GM12878 (cell line): Measurements from ENCODE around the gene ZDHHC3. TPM values are rescaled to one million over a fixed set of nuclear protein-coding genes. Genes with fewer than 3 reads are reported as not detected.

Source experiments
- ASH2L ChIP-seq: fragments of 300-600, 200-600 bp; sonication (generic); IDR thresholded peaks from 2 replicates; pipeline ENCODE4 v1.6.1; 2017; ENCODE audit warnings: low read depth, mild to moderate bottlenecking, borderline replicate concordance
- ATF7 ChIP-seq: fragments of 450-650 bp; IDR thresholded peaks from 2 replicates; pipeline ENCODE4 v1.6.1; 2016; ENCODE audit warnings: low read depth, mild to moderate bottlenecking
- BRCA1 ChIP-seq: IDR thresholded peaks from 2 replicates; pipeline ENCODE4 v1.6.1; 2011; ENCODE audit warnings: low read depth, low read length, improper control_type of control experiment
- EZH2 ChIP-seq: IDR thresholded peaks from 2 replicates; pipeline ENCODE4 v1.6.1; 2012; ENCODE audit warnings: low read depth, mild to moderate bottlenecking, control low read depth, inconsistent platforms, low read length, borderline replicate concordance; ENCODE audit not compliant: control insufficient read depth
- HDGF ChIP-seq: fragments of 450-650 bp; IDR thresholded peaks from 2 replicates; pipeline ENCODE4 v1.6.1; 2016; ENCODE audit warnings: antibody characterized with exemption
- IKZF2 ChIP-seq, 2 experiments: fragments of 450-650 bp; IDR thresholded peaks; 2 replicates each; pipeline ENCODE4 v1.6.1; 2017; ENCODE audit warnings: mild to moderate bottlenecking in 2 of 2, moderate library complexity in 2 of 2
- NFIC ChIP-seq: IDR thresholded peaks from 2 replicates; pipeline ENCODE4 v1.6.1; 2012; ENCODE audit warnings: low read depth, mild to moderate bottlenecking, inconsistent platforms, low read length, moderate library complexity
- SMARCA5 ChIP-seq: fragments of 450-650 bp; IDR thresholded peaks from 2 replicates; pipeline ENCODE4 v1.6.1; 2017; ENCODE audit warnings: mild to moderate bottlenecking
- SP1 ChIP-seq: IDR thresholded peaks from one replicate; pipeline ENCODE4 v1.6.1; 2011; ENCODE audit warnings: low read depth, low read length
- SUPT20H ChIP-seq: IDR thresholded peaks from 2 replicates; pipeline ENCODE4 v1.6.1; 2011; ENCODE audit warnings: low read depth, mild to moderate bottlenecking, low read length, moderate library complexity, borderline replicate concordance; ENCODE audit not compliant: control insufficient read depth
- TCF12 ChIP-seq: IDR thresholded peaks from 2 replicates; pipeline ENCODE4 v1.6.1; 2011; ENCODE audit warnings: low read depth, mild to moderate bottlenecking, low read length
- ZBED1 ChIP-seq: IDR thresholded peaks from 2 replicates; pipeline ENCODE4 v1.6.1; 2016; ENCODE audit warnings: borderline replicate concordance
- ZNF24 ChIP-seq: fragments of 450-650 bp; IDR thresholded peaks from 2 replicates; pipeline ENCODE4 v1.6.1; 2017; ENCODE audit warnings: antibody characterized with exemption, mild to moderate bottlenecking
- ZNF274 ChIP-seq: IDR thresholded peaks from one replicate; pipeline ENCODE4 v1.8.0; 2011; ENCODE audit not compliant: insufficient read length, insufficient read depth
- polyA plus RNA-seq, 11 experiments: library from polyadenylated mRNA; depleted of rRNA in 4 of 11; unstranded in 6 of 11; stranded (reverse) in 5 of 11; fragments of >200 nt; fragmentation: Nextera tagmentation in 4 of 11; fragmentation: Illumina TruSeq in 1 of 11; extraction: Ambion mirVana in 4 of 11; extraction: Trizol in 1 of 11; gene quantifications; 1 replicate in 1 of 11; 2 replicates in 10 of 11; pipeline versions ENCODE4 v1.2.1 to v1.2.3, GENCODE V29; 2011 to 2016; ENCODE audit warnings: inconsistent platforms in 2 of 11, missing spikeins in 2 of 11, low read depth in 1 of 11
- total RNA-seq, 4 experiments: library from RNA; depleted of rRNA in 3 of 4; stranded (reverse); fragments of >200 nt in 3 of 4; fragmentation: Illumina TruSeq in 1 of 4; extraction: Trizol in 1 of 4; gene quantifications; 2 replicates each; pipeline versions ENCODE4 v1.2.1 to v1.2.3, GENCODE V29; 2013 to 2021
- TF ChIP-seq, protein P1 (sequence below): fragments of 450-650 bp; formaldehyde crosslinking; IDR thresholded peaks from 2 replicates; pipeline ENCODE4 v1.4.0; 2020; ENCODE audit warnings: mild to moderate bottlenecking, moderate library complexity
- TF ChIP-seq, protein P2 (sequence below): fragments of 450-650 bp; IDR thresholded peaks from 2 replicates; pipeline ENCODE4 v1.6.1; 2018; ENCODE audit warnings: mild to moderate bottlenecking, low read depth, moderate library complexity; ENCODE audit not compliant: partially characterized antibody
- TF ChIP-seq, protein P3 (sequence below): fragments of 450-650 bp; IDR thresholded peaks from 2 replicates; pipeline ENCODE4 v1.6.1; 2017; ENCODE audit warnings: low read depth, mild to moderate bottlenecking, moderate library complexity
- TF ChIP-seq, protein P4 (sequence below): IDR thresholded peaks from 2 replicates; pipeline ENCODE4 v1.6.1; 2012; ENCODE audit warnings: mild to moderate bottlenecking, low read depth, low read length
- TF ChIP-seq, protein P5 (sequence below): IDR thresholded peaks from 2 replicates; pipeline ENCODE4 v1.6.1; 2011; ENCODE audit warnings: low read depth, low read length, improper control_type of control experiment, borderline replicate concordance

Gene ZDHHC3
- total and polyA plus RNA-seq, 10 of the 15 experiments (the other 5 are each of a cell fraction or from before 2014, with no cell fraction given), result 6.8 to 79.1 (median 40.8) TPM

DNA sequence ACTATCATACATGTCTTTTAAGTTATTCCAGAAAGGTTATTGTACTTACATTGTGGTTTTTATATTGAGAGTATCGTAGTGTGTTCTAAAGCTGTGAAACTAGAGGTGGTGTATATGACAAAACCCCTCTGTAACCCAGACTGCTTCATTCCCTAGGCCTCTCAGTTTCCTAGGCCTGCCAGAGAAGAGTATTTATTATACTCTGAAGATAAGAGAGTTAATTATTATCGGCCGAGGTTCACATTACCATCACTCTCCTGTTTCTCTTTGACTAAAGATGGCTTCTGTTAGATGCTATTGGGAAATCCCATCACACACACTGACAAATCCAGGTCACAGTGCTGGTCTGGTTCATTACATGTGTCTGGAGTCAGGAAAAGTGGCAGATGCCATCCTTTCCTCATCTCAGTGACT is 20.6 kb upstream of the ZDHHC3 start (continued):
- TF ChIP-seq, protein P1, sequence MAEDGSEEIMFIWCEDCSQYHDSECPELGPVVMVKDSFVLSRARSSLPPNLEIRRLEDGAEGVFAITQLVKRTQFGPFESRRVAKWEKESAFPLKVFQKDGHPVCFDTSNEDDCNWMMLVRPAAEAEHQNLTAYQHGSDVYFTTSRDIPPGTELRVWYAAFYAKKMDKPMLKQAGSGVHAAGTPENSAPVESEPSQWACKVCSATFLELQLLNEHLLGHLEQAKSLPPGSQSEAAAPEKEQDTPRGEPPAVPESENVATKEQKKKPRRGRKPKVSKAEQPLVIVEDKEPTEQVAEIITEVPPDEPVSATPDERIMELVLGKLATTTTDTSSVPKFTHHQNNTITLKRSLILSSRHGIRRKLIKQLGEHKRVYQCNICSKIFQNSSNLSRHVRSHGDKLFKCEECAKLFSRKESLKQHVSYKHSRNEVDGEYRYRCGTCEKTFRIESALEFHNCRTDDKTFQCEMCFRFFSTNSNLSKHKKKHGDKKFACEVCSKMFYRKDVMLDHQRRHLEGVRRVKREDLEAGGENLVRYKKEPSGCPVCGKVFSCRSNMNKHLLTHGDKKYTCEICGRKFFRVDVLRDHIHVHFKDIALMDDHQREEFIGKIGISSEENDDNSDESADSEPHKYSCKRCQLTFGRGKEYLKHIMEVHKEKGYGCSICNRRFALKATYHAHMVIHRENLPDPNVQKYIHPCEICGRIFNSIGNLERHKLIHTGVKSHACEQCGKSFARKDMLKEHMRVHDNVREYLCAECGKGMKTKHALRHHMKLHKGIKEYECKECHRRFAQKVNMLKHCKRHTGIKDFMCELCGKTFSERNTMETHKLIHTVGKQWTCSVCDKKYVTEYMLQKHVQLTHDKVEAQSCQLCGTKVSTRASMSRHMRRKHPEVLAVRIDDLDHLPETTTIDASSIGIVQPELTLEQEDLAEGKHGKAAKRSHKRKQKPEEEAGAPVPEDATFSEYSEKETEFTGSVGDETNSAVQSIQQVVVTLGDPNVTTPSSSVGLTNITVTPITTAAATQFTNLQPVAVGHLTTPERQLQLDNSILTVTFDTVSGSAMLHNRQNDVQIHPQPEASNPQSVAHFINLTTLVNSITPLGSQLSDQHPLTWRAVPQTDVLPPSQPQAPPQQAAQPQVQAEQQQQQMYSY, result no peak
- TF ChIP-seq SP1 (no peak), HDGF (no peak), IKZF2 (IDR thresholded peaks at IDR 0.05) (peak in 1 of 2 experiments; percentile 20; a peak in 2 of 4 replicates), BRCA1 (no peak), NFIC (no peak), ZNF274 (no peak), ATF7 (0 out of 2 replicates have a peak, but pooled peaks have one; percentile 10), SMARCA5 (no peak), TCF12 (no peak), EZH2 (no peak), SUPT20H (no peak), ASH2L (no peak), ZNF24 (no peak), ZBED1 (no peak)
- TF ChIP-seq, protein P2, sequence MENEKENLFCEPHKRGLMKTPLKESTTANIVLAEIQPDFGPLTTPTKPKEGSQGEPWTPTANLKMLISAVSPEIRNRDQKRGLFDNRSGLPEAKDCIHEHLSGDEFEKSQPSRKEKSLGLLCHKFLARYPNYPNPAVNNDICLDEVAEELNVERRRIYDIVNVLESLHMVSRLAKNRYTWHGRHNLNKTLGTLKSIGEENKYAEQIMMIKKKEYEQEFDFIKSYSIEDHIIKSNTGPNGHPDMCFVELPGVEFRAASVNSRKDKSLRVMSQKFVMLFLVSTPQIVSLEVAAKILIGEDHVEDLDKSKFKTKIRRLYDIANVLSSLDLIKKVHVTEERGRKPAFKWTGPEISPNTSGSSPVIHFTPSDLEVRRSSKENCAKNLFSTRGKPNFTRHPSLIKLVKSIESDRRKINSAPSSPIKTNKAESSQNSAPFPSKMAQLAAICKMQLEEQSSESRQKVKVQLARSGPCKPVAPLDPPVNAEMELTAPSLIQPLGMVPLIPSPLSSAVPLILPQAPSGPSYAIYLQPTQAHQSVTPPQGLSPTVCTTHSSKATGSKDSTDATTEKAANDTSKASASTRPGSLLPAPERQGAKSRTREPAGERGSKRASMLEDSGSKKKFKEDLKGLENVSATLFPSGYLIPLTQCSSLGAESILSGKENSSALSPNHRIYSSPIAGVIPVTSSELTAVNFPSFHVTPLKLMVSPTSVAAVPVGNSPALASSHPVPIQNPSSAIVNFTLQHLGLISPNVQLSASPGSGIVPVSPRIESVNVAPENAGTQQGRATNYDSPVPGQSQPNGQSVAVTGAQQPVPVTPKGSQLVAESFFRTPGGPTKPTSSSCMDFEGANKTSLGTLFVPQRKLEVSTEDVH, result no peak
- TF ChIP-seq, protein P3, sequence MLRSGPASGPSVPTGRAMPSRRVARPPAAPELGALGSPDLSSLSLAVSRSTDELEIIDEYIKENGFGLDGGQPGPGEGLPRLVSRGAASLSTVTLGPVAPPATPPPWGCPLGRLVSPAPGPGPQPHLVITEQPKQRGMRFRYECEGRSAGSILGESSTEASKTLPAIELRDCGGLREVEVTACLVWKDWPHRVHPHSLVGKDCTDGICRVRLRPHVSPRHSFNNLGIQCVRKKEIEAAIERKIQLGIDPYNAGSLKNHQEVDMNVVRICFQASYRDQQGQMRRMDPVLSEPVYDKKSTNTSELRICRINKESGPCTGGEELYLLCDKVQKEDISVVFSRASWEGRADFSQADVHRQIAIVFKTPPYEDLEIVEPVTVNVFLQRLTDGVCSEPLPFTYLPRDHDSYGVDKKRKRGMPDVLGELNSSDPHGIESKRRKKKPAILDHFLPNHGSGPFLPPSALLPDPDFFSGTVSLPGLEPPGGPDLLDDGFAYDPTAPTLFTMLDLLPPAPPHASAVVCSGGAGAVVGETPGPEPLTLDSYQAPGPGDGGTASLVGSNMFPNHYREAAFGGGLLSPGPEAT, result 0 out of 2 replicates have a peak, but pooled peaks have one; percentile 17
- TF ChIP-seq, protein P4, sequence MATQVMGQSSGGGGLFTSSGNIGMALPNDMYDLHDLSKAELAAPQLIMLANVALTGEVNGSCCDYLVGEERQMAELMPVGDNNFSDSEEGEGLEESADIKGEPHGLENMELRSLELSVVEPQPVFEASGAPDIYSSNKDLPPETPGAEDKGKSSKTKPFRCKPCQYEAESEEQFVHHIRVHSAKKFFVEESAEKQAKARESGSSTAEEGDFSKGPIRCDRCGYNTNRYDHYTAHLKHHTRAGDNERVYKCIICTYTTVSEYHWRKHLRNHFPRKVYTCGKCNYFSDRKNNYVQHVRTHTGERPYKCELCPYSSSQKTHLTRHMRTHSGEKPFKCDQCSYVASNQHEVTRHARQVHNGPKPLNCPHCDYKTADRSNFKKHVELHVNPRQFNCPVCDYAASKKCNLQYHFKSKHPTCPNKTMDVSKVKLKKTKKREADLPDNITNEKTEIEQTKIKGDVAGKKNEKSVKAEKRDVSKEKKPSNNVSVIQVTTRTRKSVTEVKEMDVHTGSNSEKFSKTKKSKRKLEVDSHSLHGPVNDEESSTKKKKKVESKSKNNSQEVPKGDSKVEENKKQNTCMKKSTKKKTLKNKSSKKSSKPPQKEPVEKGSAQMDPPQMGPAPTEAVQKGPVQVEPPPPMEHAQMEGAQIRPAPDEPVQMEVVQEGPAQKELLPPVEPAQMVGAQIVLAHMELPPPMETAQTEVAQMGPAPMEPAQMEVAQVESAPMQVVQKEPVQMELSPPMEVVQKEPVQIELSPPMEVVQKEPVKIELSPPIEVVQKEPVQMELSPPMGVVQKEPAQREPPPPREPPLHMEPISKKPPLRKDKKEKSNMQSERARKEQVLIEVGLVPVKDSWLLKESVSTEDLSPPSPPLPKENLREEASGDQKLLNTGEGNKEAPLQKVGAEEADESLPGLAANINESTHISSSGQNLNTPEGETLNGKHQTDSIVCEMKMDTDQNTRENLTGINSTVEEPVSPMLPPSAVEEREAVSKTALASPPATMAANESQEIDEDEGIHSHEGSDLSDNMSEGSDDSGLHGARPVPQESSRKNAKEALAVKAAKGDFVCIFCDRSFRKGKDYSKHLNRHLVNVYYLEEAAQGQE, result no peak
- TF ChIP-seq, protein P5, sequence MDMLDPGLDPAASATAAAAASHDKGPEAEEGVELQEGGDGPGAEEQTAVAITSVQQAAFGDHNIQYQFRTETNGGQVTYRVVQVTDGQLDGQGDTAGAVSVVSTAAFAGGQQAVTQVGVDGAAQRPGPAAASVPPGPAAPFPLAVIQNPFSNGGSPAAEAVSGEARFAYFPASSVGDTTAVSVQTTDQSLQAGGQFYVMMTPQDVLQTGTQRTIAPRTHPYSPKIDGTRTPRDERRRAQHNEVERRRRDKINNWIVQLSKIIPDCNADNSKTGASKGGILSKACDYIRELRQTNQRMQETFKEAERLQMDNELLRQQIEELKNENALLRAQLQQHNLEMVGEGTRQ, result no peak
